HCT116 (cell line): Measurements from ENCODE around the gene RIPOR2. TPM values are rescaled to one million over a fixed set of nuclear protein-coding genes. Genes with fewer than 3 reads are reported as not detected.

Experiments used
- ATAC-seq: fragments of 200-7000 bp; cut with Tn5 transposase; 2 replicates; pipeline ENCODE4 v1.9.1; 2020; ENCODE audit warnings: mild to moderate bottlenecking, moderate library complexity
- BruUV-seq: library from RNA; stranded (reverse); fragments of 400-500 nt; replicated peaks from 2 replicates; lab custom pipeline; 2021; lab: Mats Ljungman, UMichigan
- CTCF ChIA-PET: fragments of 300-600 bp; sonication (Branson Sonifier 250); formaldehyde crosslinking; loops from one replicate; lab custom pipeline; 2021; ENCODE audit warnings: antibody characterized with exemption; lab: Charles Lee
- POLR2A ChIA-PET: fragments of 300-600, 350-600 bp; sonication (Branson Sonifier 250); formaldehyde crosslinking; loops from one replicate; lab custom pipeline; 2021; ENCODE audit warnings: antibody characterized with exemption; lab: Charles Lee
- RAD21 ChIA-PET, 2 experiments: fragments of 300-600 bp; sonication (Branson Sonifier 250); formaldehyde crosslinking; loops; one replicate each; lab custom pipeline; 2023; ENCODE audit warnings: low total read pairs in 2 of 2; ENCODE audit not compliant: uncharacterized antibody in 2 of 2, unreplicated experiment in 2 of 2, low non-redundant PET in 1 of 2; lab: Charles Lee
- DNase-seq: peaks from one replicate; pipeline ENCODE4 v3.0.0-alpha.2; 2010; ENCODE audit warnings: low read depth, low spot score
- H2AFZ ChIP-seq: fragments of 200-600 bp; shearing (Covaris generic), sonication (generic); 2 replicates; pipeline ENCODE4 v1.6.1; 2017; ENCODE audit warnings: low read depth, mixed run types, mixed read lengths, antibody characterized with exemption, low read length; ENCODE audit not compliant: poor library complexity, severe bottlenecking
- H3K27ac ChIP-seq: 2 replicates; pipeline ENCODE4 v1.5.1; 2012; ENCODE audit warnings: low read depth, low read length
- H3K27me3 ChIP-seq: fragments of 200-600 bp; sonication (generic); 2 replicates; pipeline ENCODE4 v1.6.1; 2016; ENCODE audit warnings: mixed run types, low read length, mixed read lengths; ENCODE audit not compliant: insufficient read depth
- H3K36me3 ChIP-seq, 2 experiments: fragments of 200-500 bp in 1 of 2; fragments of 200-600 bp in 1 of 2; sonication (Bioruptor generic) in 1 of 2; sonication (generic) in 1 of 2; 2 replicates each; pipeline versions ENCODE4 v1.5.1 to v1.6.1; 2014 to 2016; ENCODE audit warnings: low read length in 2 of 2, inconsistent platforms in 1 of 2, mixed read lengths in 1 of 2, mixed run types in 1 of 2; ENCODE audit not compliant: insufficient read depth in 2 of 2, control insufficient read depth in 1 of 2
- H3K4me1 ChIP-seq, 2 experiments: fragments of 200-600 bp in 1 of 2; sonication (generic) in 1 of 2; 2 replicates each; pipeline versions ENCODE4 v1.5.1 to v1.6.1; 2012 to 2017; ENCODE audit warnings: low read length in 2 of 2, inconsistent platforms in 1 of 2, mild to moderate bottlenecking in 1 of 2, mixed read lengths in 1 of 2, mixed run types in 1 of 2, moderate library complexity in 1 of 2; ENCODE audit not compliant: insufficient read depth in 2 of 2, control insufficient read depth in 1 of 2
- H3K4me2 ChIP-seq: fragments of 200-600 bp; sonication (generic); 2 replicates; pipeline ENCODE4 v1.6.1; 2017; ENCODE audit warnings: mixed run types, low read length, mixed read lengths
- H3K4me3 ChIP-seq, 2 experiments: fragments of 200-600 bp in 1 of 2; sonication (generic) in 1 of 2; replicated peaks in 1 of 2; 2 replicates each; pipeline ENCODE4 v1.5.1; 2011 to 2016; ENCODE audit warnings: low read length in 2 of 2, control low read depth in 1 of 2, low read depth in 1 of 2, mild to moderate bottlenecking in 1 of 2, mixed read lengths in 1 of 2, mixed run types in 1 of 2
- H3K79me2 ChIP-seq: fragments of 200-600 bp; sonication (generic); 2 replicates; pipeline ENCODE4 v1.6.1; 2017; ENCODE audit warnings: mild to moderate bottlenecking, mixed run types, low read length, moderate library complexity, mixed read lengths; ENCODE audit not compliant: insufficient read depth
- H3K9ac ChIP-seq: fragments of 200-600 bp; sonication (generic); 2 replicates; pipeline ENCODE4 v1.6.1; 2016; ENCODE audit warnings: low read length, mixed read lengths
- H3K9me2 ChIP-seq: fragments of 200-600 bp; sonication (generic), shearing (Covaris generic); 2 replicates; pipeline ENCODE4 v1.6.1; 2017; ENCODE audit warnings: mixed run types, mild to moderate bottlenecking, moderate library complexity; ENCODE audit not compliant: insufficient read depth
- H3K9me3 ChIP-seq, 2 experiments: fragments of 200-500 bp in 1 of 2; fragments of 200-600 bp in 1 of 2; sonication (Bioruptor generic) in 1 of 2; sonication (generic) in 1 of 2; 2 replicates each; pipeline ENCODE4 v1.6.1; 2014 to 2017; ENCODE audit warnings: low read length in 2 of 2, mixed read lengths in 2 of 2, inconsistent platforms in 1 of 2, low read depth in 1 of 2, mild to moderate bottlenecking in 1 of 2, mixed run types in 1 of 2, moderate library complexity in 1 of 2; ENCODE audit not compliant: control insufficient read depth in 1 of 2, insufficient read depth in 1 of 2
- H4K20me1 ChIP-seq: fragments of 200-600 bp; sonication (generic), shearing (Covaris generic); 2 replicates; pipeline ENCODE4 v1.6.1; 2017; ENCODE audit warnings: mixed run types, mild to moderate bottlenecking, moderate library complexity; ENCODE audit not compliant: insufficient read depth
- CBX3 ChIP-seq: IDR thresholded peaks from 2 replicates; pipeline ENCODE4 v1.6.1; 2012; ENCODE audit warnings: low read depth
- CEBPB ChIP-seq: IDR thresholded peaks from 2 replicates; pipeline ENCODE4 v1.6.1; 2012; ENCODE audit warnings: low read depth
- EGR1 ChIP-seq: IDR thresholded peaks from 2 replicates; pipeline ENCODE4 v1.6.1; 2012; ENCODE audit warnings: low read depth
- ELF1 ChIP-seq: IDR thresholded peaks from 2 replicates; pipeline ENCODE4 v1.6.1; 2012; ENCODE audit warnings: low read depth, borderline replicate concordance
- EZH2 ChIP-seq: fragments of 200-600 bp; sonication (generic); IDR thresholded peaks from 2 replicates; pipeline ENCODE4 v1.6.1; 2017; ENCODE audit warnings: antibody characterized with exemption, mixed run types
- EZH2phosphoT487 ChIP-seq: fragments of 200-600 bp; IDR thresholded peaks from 2 replicates; pipeline ENCODE4 v1.6.1; 2018; ENCODE audit warnings: antibody characterized with exemption, borderline replicate concordance
- JUND ChIP-seq: IDR thresholded peaks from 2 replicates; pipeline ENCODE4 v1.6.1; 2012
- POLR2A ChIP-seq: IDR thresholded peaks from 2 replicates; pipeline ENCODE4 v1.7.0; 2011; ENCODE audit warnings: borderline replicate concordance; ENCODE audit not compliant: insufficient read depth, insufficient read length; ENCODE audit errors: extremely low read depth
- SIN3A ChIP-seq: IDR thresholded peaks from 2 replicates; pipeline ENCODE4 v1.6.1; 2012; ENCODE audit warnings: low read depth
- SP1 ChIP-seq: IDR thresholded peaks from 2 replicates; pipeline ENCODE4 v1.6.1; 2012; ENCODE audit warnings: low read depth
- SRF ChIP-seq: IDR thresholded peaks from 2 replicates; pipeline ENCODE4 v1.6.1; 2012; ENCODE audit warnings: low read depth
- TCF7L2 ChIP-seq: IDR thresholded peaks from 2 replicates; pipeline ENCODE4 v1.7.0; 2011; ENCODE audit warnings: borderline replicate concordance, inconsistent platforms; ENCODE audit not compliant: insufficient read depth, insufficient read length; ENCODE audit errors: extremely low read depth
- YY1 ChIP-seq: IDR thresholded peaks from 2 replicates; pipeline ENCODE4 v1.6.1; 2011; ENCODE audit warnings: low read length, low read depth, moderate library complexity, mild to moderate bottlenecking; ENCODE audit not compliant: insufficient replicate concordance; ENCODE audit errors: extremely low read depth
- ZFX ChIP-seq: fragments of 450-650 bp; IDR thresholded peaks from 2 replicates; pipeline ENCODE4 v1.6.1; 2017
- ZNF274 ChIP-seq: fragments of 200-500 bp; sonication (Bioruptor generic); IDR thresholded peaks from 2 replicates; pipeline ENCODE4 v1.6.1; 2014; ENCODE audit warnings: mild to moderate bottlenecking, low read depth, low read length, inconsistent platforms
- intact Hi-C: fragments of 100-400 bp; cut with micrococcal nuclease; formaldehyde crosslinking; loops from 2 replicates; pipeline ENCODE4 v1.10.0; 2022
- total RNA-seq: library from RNA; stranded (reverse); gene quantifications from one replicate; pipeline ENCODE4 v1.2.1, GENCODE V29; 2021; ENCODE audit not compliant: unreplicated experiment
- TF ChIP-seq, protein P1 (sequence below): IDR thresholded peaks from 2 replicates; pipeline ENCODE4 v1.6.1; 2012
- TF ChIP-seq, protein P2 (sequence below), 3 experiments: fragments of 200-600 bp in 1 of 3; sonication (generic) in 1 of 3; IDR thresholded peaks in 2 of 3; conservative IDR thresholded peaks in 1 of 3; 2 replicates each; pipeline ENCODE4 v1.5.1; 2012 to 2017; ENCODE audit warnings: low read depth in 2 of 3, low read length in 2 of 3, antibody characterized with exemption in 1 of 3, borderline replicate concordance in 1 of 3, control low read depth in 1 of 3, mild to moderate bottlenecking in 1 of 3, mixed read lengths in 1 of 3, mixed run types in 1 of 3, moderate library complexity in 1 of 3; ENCODE audit not compliant: insufficient read depth in 1 of 3
- TF ChIP-seq, protein P3 (sequence below): IDR thresholded peaks from 2 replicates; pipeline ENCODE4 v1.6.1; 2012

Gene RIPOR2
- total RNA-seq, 1 experiment from 2014 or later, result 0.44 TPM

DNA sequence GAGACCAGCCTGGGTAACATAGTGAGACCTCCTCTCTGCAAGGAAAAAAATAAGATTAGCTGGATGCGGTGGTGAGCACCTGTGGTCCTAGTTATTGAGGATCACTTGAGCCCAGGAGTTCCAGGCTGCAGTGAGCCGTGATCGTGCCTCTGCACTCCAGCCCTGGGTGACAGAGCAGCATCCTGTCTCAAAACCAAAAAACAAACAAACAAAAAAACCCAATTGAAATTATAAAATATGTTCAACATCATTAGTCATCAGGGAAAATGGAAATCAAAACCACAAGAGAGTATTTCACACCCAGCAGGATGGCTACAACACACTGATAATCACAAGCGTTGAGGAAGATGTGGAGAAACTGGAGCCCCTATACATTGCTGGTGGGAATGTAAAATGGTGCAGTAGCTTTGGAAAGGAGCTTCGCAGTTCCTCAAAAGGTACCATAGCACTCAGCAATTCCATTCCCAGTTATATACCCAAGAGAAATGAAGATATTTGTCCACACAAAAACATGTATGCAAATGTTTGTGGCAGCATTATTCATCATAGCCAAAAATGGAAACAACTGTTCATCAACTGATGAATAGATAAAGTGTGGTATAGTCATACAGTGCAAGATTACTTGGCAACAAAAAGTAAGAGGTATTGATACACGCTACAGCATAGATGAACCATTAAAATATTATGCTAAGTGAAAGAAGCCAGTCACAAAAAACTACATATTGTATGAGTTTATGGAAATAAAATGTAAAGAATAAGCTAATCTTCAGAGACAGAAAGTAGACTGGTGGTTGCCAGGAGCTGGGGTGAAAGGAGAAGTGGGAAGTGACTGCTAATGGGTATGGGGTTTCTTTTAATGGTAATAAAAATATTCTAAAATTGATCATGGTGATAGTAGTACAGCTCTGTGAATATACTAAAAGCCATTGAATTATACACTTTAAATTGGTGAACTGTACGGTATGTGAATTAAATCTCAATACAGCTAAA lies 38.7 kb upstream of the RIPOR2 start:
- ChIA-PET POLR2A (interaction anchor here (0.5 kb wide), 1 partner anchor 108 kb away, joined by 3 read pairs; no protein-coding TSS in a partner anchor), CTCF (interaction anchor here (1.0 kb wide), 1 partner anchor 17 kb away, joined by 4 read pairs; no protein-coding TSS in a partner anchor), RAD21 (no interaction called here)
- H3K36me3 ChIP-seq, result no peaks in the 10 kb centered on the region
- no peaks in the 10 kb centered on the region for H3K79me2 ChIP-seq
- no peak overlapping the region for H3K4me3 ChIP-seq
- H3K4me1 ChIP-seq, result no peaks in the 10 kb centered on the region
- H3K9ac ChIP-seq, result no peak overlapping the region
- intact Hi-C loops, result no loop called here
- no peak overlapping the region for H3K4me2 ChIP-seq
- 0 out of 2 replicates have a peak, but pooled peaks cover 3% of the 10 kb centered on the region for H3K9me2 ChIP-seq
- no peak overlapping the region for H2AFZ ChIP-seq
- no peak for TF ChIP-seq EZH2phosphoT487
- no peak for TF ChIP-seq CEBPB
- no peak for TF ChIP-seq JUND
- TF ChIP-seq CBX3, result no peak
- TF ChIP-seq, protein P1, sequence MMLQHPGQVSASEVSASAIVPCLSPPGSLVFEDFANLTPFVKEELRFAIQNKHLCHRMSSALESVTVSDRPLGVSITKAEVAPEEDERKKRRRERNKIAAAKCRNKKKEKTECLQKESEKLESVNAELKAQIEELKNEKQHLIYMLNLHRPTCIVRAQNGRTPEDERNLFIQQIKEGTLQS, result no peak
- TF ChIP-seq YY1, result no peak
- no peak for TF ChIP-seq ZFX
- TF ChIP-seq TCF7L2, result no peak
- TF ChIP-seq EZH2, result no peak
- TF ChIP-seq SP1, result no peak
- TF ChIP-seq, protein P2, sequence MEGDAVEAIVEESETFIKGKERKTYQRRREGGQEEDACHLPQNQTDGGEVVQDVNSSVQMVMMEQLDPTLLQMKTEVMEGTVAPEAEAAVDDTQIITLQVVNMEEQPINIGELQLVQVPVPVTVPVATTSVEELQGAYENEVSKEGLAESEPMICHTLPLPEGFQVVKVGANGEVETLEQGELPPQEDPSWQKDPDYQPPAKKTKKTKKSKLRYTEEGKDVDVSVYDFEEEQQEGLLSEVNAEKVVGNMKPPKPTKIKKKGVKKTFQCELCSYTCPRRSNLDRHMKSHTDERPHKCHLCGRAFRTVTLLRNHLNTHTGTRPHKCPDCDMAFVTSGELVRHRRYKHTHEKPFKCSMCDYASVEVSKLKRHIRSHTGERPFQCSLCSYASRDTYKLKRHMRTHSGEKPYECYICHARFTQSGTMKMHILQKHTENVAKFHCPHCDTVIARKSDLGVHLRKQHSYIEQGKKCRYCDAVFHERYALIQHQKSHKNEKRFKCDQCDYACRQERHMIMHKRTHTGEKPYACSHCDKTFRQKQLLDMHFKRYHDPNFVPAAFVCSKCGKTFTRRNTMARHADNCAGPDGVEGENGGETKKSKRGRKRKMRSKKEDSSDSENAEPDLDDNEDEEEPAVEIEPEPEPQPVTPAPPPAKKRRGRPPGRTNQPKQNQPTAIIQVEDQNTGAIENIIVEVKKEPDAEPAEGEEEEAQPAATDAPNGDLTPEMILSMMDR (IDR thresholded peaks at IDR 0.05 in 2 of 3, conservative IDR thresholded peaks at IDR 0.05 in 1 of 3; ENCODE audit: borderline replicate concordance in 1 of 3, insufficient read depth in 1 of 3, low read depth in 2 of 3, low read length in 2 of 3), result no peak
- TF ChIP-seq ZNF274, result no peak
- TF ChIP-seq, protein P3, sequence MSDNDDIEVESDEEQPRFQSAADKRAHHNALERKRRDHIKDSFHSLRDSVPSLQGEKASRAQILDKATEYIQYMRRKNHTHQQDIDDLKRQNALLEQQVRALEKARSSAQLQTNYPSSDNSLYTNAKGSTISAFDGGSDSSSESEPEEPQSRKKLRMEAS, result no peak
- no peak for TF ChIP-seq POLR2A
- no peak for TF ChIP-seq SIN3A
- no peak for TF ChIP-seq EGR1
- TF ChIP-seq SRF, result no peak
- TF ChIP-seq ELF1, result no peak
- DNase-seq (no peak), ATAC-seq (no peak)
- no peak overlapping the region for H3K27ac ChIP-seq
- H3K27me3 ChIP-seq, result no peaks in the 10 kb centered on the region
- no peaks in the 10 kb centered on the region for H3K9me3 ChIP-seq
- no TSS peak for BruUV-seq
- no peaks in the 10 kb centered on the region for H4K20me1 ChIP-seq
